ENCODE data around the gene ALPI. TPM values are rescaled to one million over a fixed set of nuclear protein-coding genes. Genes with fewer than 3 reads are reported as not detected.

ALPI gene
- total RNA-seq, 4 donors from 2014 or later: not detected

- H3K9me3 ChIP-seq: no peaks in the 10 kb centered on the region
- intact Hi-C loops (cut with DNase I): no loop called here
- H3K4me1 ChIP-seq: no peaks in the 10 kb centered on the region
- H3K27ac ChIP-seq: no peak overlapping the region
- TF ChIP-seq CTCF (IDR thresholded peaks at IDR 0.05): no peak
- no peak for TF ChIP-seq POLR2A (IDR thresholded peaks at IDR 0.05)
- DNase-seq: no peak
- no peaks in the 10 kb centered on the region for H3K36me3 ChIP-seq
- H3K27me3 ChIP-seq: peaks cover 0 to 88% (median 0%) of the 10 kb centered on the region in 4 donors
- WGBS, 2 donors: 45 to 82% methylated on average over 1 to 2 of the region's 2 CpGs
- H3K4me3 ChIP-seq: no peak overlapping the region
These were observed 4.2 kb downstream of the ALPI start for GRCh38 chr2:232460171-232460570.

- no peak for DNase-seq
- WGBS, 2 donors: 86 to 92% methylated on average over 12 to 14 of the region's 18 CpGs
- TF ChIP-seq POLR2A (IDR thresholded peaks at IDR 0.05): no peak
- no peak for TF ChIP-seq CTCF (IDR thresholded peaks at IDR 0.05)
- Histone ChIP-seq H3K36me3 (no peaks in the 10 kb centered on the region), H3K27me3 (peaks cover 0 to 67% (median 0%) of the 10 kb centered on the region in 4 donors), H3K9me3 (no peaks in the 10 kb centered on the region), H3K27ac (no peak overlapping the region), H3K4me3 (no peak overlapping the region), H3K4me1 (no peaks in the 10 kb centered on the region)
- intact Hi-C loops (cut with DNase I): no loop called here
These were observed 8.0 kb downstream of the ALPI start for GRCh38 chr2:232463701-232464543.

- DNase-seq: no peak
- TF ChIP-seq CTCF (IDR thresholded peaks at IDR 0.05): no peak
- TF ChIP-seq POLR2A (IDR thresholded peaks at IDR 0.05): no peak
- Histone ChIP-seq H3K27ac (no peak overlapping the region), H3K4me3 (no peak overlapping the region), H3K4me1 (no peaks in the 10 kb centered on the region), H3K27me3 (peaks cover 0 to 65% (median 0%) of the 10 kb centered on the region in 4 donors), H3K36me3 (no peaks in the 10 kb centered on the region), H3K9me3 (no peaks in the 10 kb centered on the region)
- intact Hi-C loops (cut with DNase I): no loop called here
- WGBS, 2 donors: 67 to 100% methylated on average over 1 of the region's 3 CpGs
These were observed 8.6 kb downstream of the ALPI start for GRCh38 chr2:232464544-232464885.

- intact Hi-C loops (cut with DNase I): no loop called here
- H3K4me1 ChIP-seq: no peaks in the 10 kb centered on the region
- no peak for DNase-seq
- 62 to 63% methylated on average over 4 to 6 of the region's 6 CpGs for WGBS, 2 donors
- no peaks in the 10 kb centered on the region for H3K36me3 ChIP-seq
- no peak overlapping the region for H3K4me3 ChIP-seq
- TF ChIP-seq CTCF (IDR thresholded peaks at IDR 0.05) (no peak), POLR2A (IDR thresholded peaks at IDR 0.05) (no peak)
- H3K27ac ChIP-seq: no peak overlapping the region
- H3K27me3 ChIP-seq: peaks cover 0 to 65% (median 0%) of the 10 kb centered on the region in 4 donors
- no peaks in the 10 kb centered on the region for H3K9me3 ChIP-seq
These were observed 9.1 kb downstream of the ALPI start for GRCh38 chr2:232465061-232465460.

GRCh38 chr2:232466221-232466620 is 10.3 kb downstream of the ALPI start:
- intact Hi-C loops (cut with DNase I): no loop called here
- no peak for DNase-seq
- Histone ChIP-seq H3K4me1 (no peaks in the 10 kb centered on the region), H3K4me3 (no peak overlapping the region), H3K36me3 (no peaks in the 10 kb centered on the region), H3K27me3 (peaks cover 0 to 63% (median 0%) of the 10 kb centered on the region in 4 donors), H3K9me3 (no peaks in the 10 kb centered on the region), H3K27ac (no peak overlapping the region)
- WGBS, 2 donors: 60 to 62% methylated on average over 7 of the region's 7 CpGs
- TF ChIP-seq POLR2A (IDR thresholded peaks at IDR 0.05) (no peak), CTCF (IDR thresholded peaks at IDR 0.05) (no peak)

All from esophagus squamous epithelium (tissue), 5 donors.